ENCODE measurements around the gene FUT2.
"Not testable (repeated sequence)": the region's sequence is repeated elsewhere in the genome, so short reads cannot be mapped to it uniquely, and the experiment has no call there.

FUT2 gene

GRCh38 chr19:48695743-48696352 is at the start of gene FUT2:
TSS of gene FUT2 (plus strand) at chr19:48695971. CDS start at chr19:48702957, 6,986 bp downstream.
- DNase-seq (ENCODE audit: low read depth in 3 of 3), result no peak

DNA sequence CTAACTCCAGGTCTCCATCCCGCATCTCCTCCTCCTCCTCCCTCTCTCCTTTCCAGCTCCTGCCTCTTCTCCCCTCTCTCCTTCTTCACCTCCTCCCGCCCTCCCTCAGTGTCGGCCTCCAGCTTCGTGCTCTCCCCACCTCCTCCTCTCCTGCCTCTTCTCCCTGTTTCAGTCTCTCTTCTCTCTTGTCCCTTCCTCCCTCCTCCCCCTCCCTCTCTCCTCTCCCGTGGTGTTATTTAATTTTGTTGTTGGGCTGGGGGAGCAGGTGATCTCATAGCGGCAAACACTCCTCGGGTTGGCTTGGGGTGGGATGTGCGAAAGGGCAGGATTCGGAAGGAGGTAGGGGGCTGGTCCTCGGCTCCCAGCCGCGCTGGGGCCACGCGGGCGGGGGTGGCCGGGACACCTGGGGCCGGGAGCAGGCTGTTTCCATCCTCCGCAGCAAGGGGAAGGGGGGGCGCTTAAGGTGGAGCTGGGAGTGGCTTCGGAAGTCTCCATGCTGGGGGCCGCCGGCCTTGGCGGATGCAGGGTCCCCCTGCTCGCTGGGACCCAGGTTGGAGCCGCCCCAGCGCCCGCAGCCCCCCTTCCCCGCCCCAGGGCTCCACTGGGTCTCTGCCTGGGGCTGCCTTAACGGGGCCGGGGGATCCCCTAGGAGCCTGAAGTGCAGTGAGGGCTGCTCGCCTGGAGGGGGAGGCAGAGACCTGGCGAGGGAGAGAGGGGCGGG is 49.6 kb upstream of the FUT2 start, which contains the start of gene CA11:
Gene CA11, minus strand, starts transcription at position 187 of the 721 bp plus-strand sequence. CDS start 555 bp downstream, outside the sequence.
- DNase-seq (ENCODE audit: low read depth in 3 of 3), result peak; percentile 79 to 90 (median 84)

DNA sequence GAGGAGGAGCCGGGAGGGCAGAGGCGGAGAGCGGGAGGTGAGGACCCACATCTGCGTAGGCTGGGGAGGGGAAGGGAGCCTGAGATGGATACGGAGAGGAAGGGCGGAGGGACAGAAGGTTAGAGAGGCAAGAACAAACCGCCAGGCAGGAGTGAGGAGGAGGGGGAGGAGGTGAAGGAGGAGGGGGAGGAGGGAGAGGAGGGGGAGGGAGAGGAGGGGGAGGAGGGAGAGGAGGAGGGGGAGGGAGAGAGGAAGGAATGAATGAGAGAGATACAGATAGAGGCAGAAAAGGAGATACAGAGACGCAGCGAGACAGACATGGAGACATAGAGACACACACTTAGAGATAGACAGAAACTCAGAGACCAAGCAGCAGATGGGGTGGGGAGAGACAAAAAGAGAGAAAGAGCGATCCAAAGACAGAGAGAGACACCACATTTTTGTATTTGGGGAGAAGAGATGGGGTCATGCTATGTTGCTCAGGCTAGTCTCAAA is 49.0 kb upstream of the FUT2 start:
- DNase-seq (ENCODE audit: low read depth in 3 of 3), result no peak

DNA sequence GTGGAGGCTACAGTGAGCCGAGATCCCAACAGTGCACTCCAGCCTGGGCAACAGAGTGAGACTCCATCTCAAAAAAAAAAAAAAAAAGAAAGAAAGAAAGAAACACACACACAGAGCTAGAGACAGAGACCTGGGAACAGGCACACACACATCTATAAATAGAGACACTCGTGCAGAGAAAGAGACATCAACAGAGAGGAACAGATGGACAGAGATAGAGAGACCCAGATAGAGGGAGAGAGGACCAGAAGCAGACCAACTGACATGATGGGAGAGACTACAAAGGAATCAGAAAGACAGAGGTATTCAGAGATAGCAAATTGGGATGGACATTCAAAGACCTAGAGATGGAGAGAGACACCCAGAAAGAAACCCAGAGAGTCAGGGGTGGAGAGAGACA is 47.6 kb upstream of the FUT2 start:
- DNase-seq (ENCODE audit: low read depth in 3 of 3), result no peak

- DNase-seq (ENCODE audit: low read depth in 3 of 3), result no peak
Observed at GRCh38 chr19:48650974-48651682, 44.6 kb upstream of the FUT2 start.

GRCh38 chr19:48651683-48652048 is 44.1 kb upstream of the FUT2 start:
- DNase-seq (ENCODE audit: low read depth in 3 of 3), result no peak

- no peak for DNase-seq (ENCODE audit: low read depth in 3 of 3)
Observed at GRCh38 chr19:48654299-48655059, 41.3 kb upstream of the FUT2 start.

GRCh38 chr19:48656840-48657474 is 38.8 kb upstream of the FUT2 start:
- DNase-seq (ENCODE audit: low read depth in 3 of 3), result no peak

GRCh38 chr19:48657828-48658227 is 37.9 kb upstream of the FUT2 start:
- not testable (repeated sequence) for DNase-seq (ENCODE audit: low read depth in 3 of 3)

DNA sequence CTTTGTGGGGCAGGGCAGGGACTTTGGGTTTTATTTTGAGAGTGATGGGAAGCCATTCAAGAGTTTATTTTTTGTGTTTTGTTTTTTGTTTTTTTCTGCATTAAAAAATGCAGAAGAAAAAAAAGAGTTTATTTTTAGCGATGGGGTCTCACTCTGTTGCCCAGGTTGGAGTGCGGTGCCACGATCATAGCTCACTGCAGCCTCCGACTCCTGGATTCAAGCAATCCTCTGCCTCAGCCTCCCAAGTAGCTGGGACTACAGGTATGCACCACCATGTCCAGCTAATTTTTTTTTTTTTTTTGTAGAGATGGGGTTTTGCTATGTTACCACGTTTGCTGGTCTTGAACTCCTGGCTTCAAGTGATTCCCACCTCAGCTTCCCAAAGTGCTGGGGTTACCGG is 37.3 kb upstream of the FUT2 start:
- DNase-seq (ENCODE audit: low read depth in 3 of 3), result no peak

DNA sequence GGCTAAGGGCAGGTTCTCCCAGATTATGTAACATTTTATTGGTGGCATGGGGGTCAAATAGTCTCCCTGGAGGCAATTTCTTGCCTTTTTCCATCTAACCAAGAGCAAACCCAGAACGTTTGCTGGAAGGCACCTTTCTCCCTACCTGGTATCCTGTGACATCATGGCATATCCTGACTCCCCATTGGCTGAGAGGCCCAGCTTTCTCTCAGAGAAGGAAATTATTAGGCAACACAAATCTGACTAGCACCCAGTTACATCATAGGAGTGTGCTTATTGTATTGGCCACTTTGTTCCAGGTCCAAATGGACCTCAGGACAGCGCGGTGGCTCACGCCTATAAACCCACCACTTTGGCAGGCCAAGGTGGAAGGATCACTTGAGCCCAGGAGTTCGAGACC is 36.0 kb upstream of the FUT2 start:
- no peak for DNase-seq (ENCODE audit: low read depth in 3 of 3)

- peak; percentile 69 to 75 (median 73) for DNase-seq (ENCODE audit: low read depth in 3 of 3)
Observed at GRCh38 chr19:48660852-48661710, 34.7 kb upstream of the FUT2 start.

- DNase-seq (ENCODE audit: low read depth in 3 of 3), result no peak
Observed at GRCh38 chr19:48661711-48662090, 34.1 kb upstream of the FUT2 start.

DNA sequence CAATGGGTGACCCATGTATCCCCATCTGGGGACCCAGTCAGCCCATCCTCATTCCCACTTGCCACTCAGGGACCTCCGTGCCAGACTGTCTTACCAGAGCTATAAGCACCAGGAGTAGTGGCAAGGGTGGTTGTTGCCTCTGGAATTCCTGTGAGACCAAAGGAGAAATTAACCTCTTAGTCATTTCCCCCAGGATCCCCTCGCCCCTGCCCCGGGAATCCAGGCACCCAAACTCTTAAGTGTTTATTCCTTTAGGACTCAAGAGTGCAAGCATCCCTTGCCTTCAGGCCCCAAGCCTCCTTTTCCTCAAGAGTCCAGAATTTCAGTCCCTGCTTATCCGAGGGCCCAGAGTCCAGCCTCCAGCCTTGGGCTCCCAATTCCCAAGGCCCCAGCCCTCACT is 32.1 kb upstream of the FUT2 start:
- DNase-seq (ENCODE audit: low read depth in 3 of 3), result no peak

GRCh38 chr19:48664476-48664875 is 31.3 kb upstream of the FUT2 start:
- DNase-seq (ENCODE audit: low read depth in 3 of 3), result no peak

GRCh38 chr19:48665786-48666185 is 30.0 kb upstream of the FUT2 start:
- DNase-seq (ENCODE audit: low read depth in 3 of 3), result no peak

- no peak for DNase-seq (ENCODE audit: low read depth in 3 of 3)
Observed at GRCh38 chr19:48668332-48668731, 27.4 kb upstream of the FUT2 start.

DNA sequence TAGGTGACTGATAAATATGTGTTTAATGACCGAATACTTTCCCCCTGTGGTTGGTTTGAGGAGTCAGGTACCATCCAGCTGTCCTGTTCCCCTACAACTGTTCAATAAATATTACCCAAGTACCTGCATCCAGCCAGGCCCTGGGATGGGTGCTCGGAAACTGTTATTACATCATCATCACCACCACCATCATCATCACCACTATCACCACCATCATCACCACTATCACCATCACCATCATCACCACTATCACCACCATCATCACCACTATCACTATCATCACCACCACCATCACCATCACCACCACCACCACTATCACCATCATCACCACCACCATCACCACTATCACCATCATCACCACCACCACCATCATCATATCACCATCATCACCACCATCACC is 27.0 kb upstream of the FUT2 start:
- no peak for DNase-seq (ENCODE audit: low read depth in 3 of 3)

- DNase-seq (ENCODE audit: low read depth in 3 of 3), result no peak
Observed at GRCh38 chr19:48669903-48670668, 25.7 kb upstream of the FUT2 start.
